ENCODE results near the gene SH2D2A. TPM values are rescaled to one million over a fixed set of nuclear protein-coding genes. Genes with fewer than 3 reads are reported as not detected.
"Not testable (repeated sequence)": the region's sequence is repeated elsewhere in the genome, so short reads cannot be mapped to it uniquely, and the experiment has no call there.

SH2D2A gene
- total RNA-seq, 1 experiment from 2014 or later, result not detected

- in situ Hi-C loops (cut with HindIII; ENCODE audit: low pct_unique_long_range_greater_than_20kb, low sequenced_read_pairs), result no loop called here
Measured at GRCh38 chr1:156760796-156761104, 55.9 kb downstream of the SH2D2A start.

GRCh38 chr1:156760092-156760795 lies 56.4 kb downstream of the SH2D2A start:
- in situ Hi-C loops (cut with HindIII; ENCODE audit: low pct_unique_long_range_greater_than_20kb, low sequenced_read_pairs), result no loop called here
- no peak for DNase-seq (ENCODE audit: low read depth)

More at GRCh38 chr1:156760796-156761104, 55.9 kb downstream of the SH2D2A start:
- DNase-seq (ENCODE audit: low read depth), result no peak

GRCh38 chr1:156757572-156758253 lies 58.9 kb downstream of the SH2D2A start:
- DNase-seq (ENCODE audit: low read depth); in situ Hi-C loops (cut with HindIII; ENCODE audit: low pct_unique_long_range_greater_than_20kb, low sequenced_read_pairs): not testable (repeated sequence)

GRCh38 chr1:156756355-156756754 lies 60.3 kb downstream of the SH2D2A start:
- no peak for DNase-seq (ENCODE audit: low read depth)
- in situ Hi-C loops (cut with HindIII; ENCODE audit: low pct_unique_long_range_greater_than_20kb, low sequenced_read_pairs), result no loop called here

Other genes starting within 250 kb of the SH2D2A start
- 34.8 and 47.1 TPM in 2 replicates for gene IQGAP3, start 244.3 kb downstream of the SH2D2A start, total RNA-seq (2014; rRNA removed; shearing (Covaris generic); ENCODE audit: low replicate concordance)
- gene TTC24, start 237.1 kb downstream of the SH2D2A start, total RNA-seq (2014; rRNA removed; shearing (Covaris generic); ENCODE audit: low replicate concordance), result not detected in 2 replicates
- gene NAXE, start 225.1 kb downstream of the SH2D2A start, total RNA-seq (2014; rRNA removed; shearing (Covaris generic); ENCODE audit: low replicate concordance), result 142 and 150 TPM in 2 replicates
- 8.8 and 33.6 TPM in 2 replicates for gene GPATCH4, start 215.4 kb downstream of the SH2D2A start, total RNA-seq (2014; rRNA removed; shearing (Covaris generic); ENCODE audit: low replicate concordance)
- gene HAPLN2, start 197.4 kb downstream of the SH2D2A start, total RNA-seq (2014; rRNA removed; shearing (Covaris generic); ENCODE audit: low replicate concordance), result not detected in 2 replicates
- gene BCAN, start 174.7 kb downstream of the SH2D2A start, total RNA-seq (2014; rRNA removed; shearing (Covaris generic); ENCODE audit: low replicate concordance), result not detected in 2 replicates
- 0.03 TPM in 2 replicates for gene NES, start 139.4 kb downstream of the SH2D2A start, total RNA-seq (2014; rRNA removed; shearing (Covaris generic); ENCODE audit: low replicate concordance)
- not detected in 2 replicates for gene CRABP2, start 111.3 kb downstream of the SH2D2A start, total RNA-seq (2014; rRNA removed; shearing (Covaris generic); ENCODE audit: low replicate concordance)
- 34.4 and 34.6 TPM in 2 replicates for gene METTL25B, start 88.4 kb downstream of the SH2D2A start, total RNA-seq (2014; rRNA removed; shearing (Covaris generic); ENCODE audit: low replicate concordance)
- 9.6 and 19.6 TPM in 2 replicates for gene ISG20L2, start 88.1 kb downstream of the SH2D2A start, total RNA-seq (2014; rRNA removed; shearing (Covaris generic); ENCODE audit: low replicate concordance)
- gene MRPL24, start 75.8 kb downstream of the SH2D2A start, total RNA-seq (2014; rRNA removed; shearing (Covaris generic); ENCODE audit: low replicate concordance), result 181 and 194 TPM in 2 replicates
- 463 and 550 TPM in 2 replicates for gene HDGF, start 65.2 kb downstream of the SH2D2A start, total RNA-seq (2014; rRNA removed; shearing (Covaris generic); ENCODE audit: low replicate concordance)
- gene PRCC, start 49.3 kb downstream of the SH2D2A start, total RNA-seq (2014; rRNA removed; shearing (Covaris generic); ENCODE audit: low replicate concordance), result 29.4 and 50.9 TPM in 2 replicates
- 0.03 TPM in 1 of 2 replicates, not detected in the other for gene INSRR, start 42.3 kb upstream of the SH2D2A start, total RNA-seq (2014; rRNA removed; shearing (Covaris generic); ENCODE audit: low replicate concordance)
- gene NTRK1, start 44.0 kb upstream of the SH2D2A start, total RNA-seq (2014; rRNA removed; shearing (Covaris generic); ENCODE audit: low replicate concordance), result not detected in 2 replicates
- gene PEAR1, start 76.9 kb upstream of the SH2D2A start, total RNA-seq (2014; rRNA removed; shearing (Covaris generic); ENCODE audit: low replicate concordance), result 0.88 and 5.0 TPM in 2 replicates
- 0.14 TPM in 1 of 2 replicates, not detected in the other for gene LRRC71, start 103.8 kb upstream of the SH2D2A start, total RNA-seq (2014; rRNA removed; shearing (Covaris generic); ENCODE audit: low replicate concordance)
- gene ARHGEF11, start 228.9 kb upstream of the SH2D2A start, total RNA-seq (2014; rRNA removed; shearing (Covaris generic); ENCODE audit: low replicate concordance), result 23.8 and 28.4 TPM in 2 replicates